ENCODE results near the gene MRPL44. TPM values are rescaled to one million over a fixed set of nuclear protein-coding genes. Genes with fewer than 3 reads are reported as not detected.

The MRPL44 gene
- total RNA-seq, 1 donor from 2014 or later = 27.3 TPM

GRCh38 chr2:223945755-223946154 is 11.5 kb upstream of the MRPL44 start:
- Mint-ChIP-seq H3K4me3 (peak overlapping the region; percentile 93), H3K4me1 (peaks cover 28% of the 10 kb centered on the region), H3K27me3 (ENCODE audit: low read depth) (no peaks in the 10 kb centered on the region), H3K36me3 (peaks cover 4% of the 10 kb centered on the region), H3K9me3 (no peaks in the 10 kb centered on the region), H3K27ac (no peak overlapping the region)
- no peak for DNase-seq (ENCODE audit: low spot score in 2 of 2, unreplicated experiment in 2 of 2)
- no peak for TF ChIP-seq CTCF (IDR thresholded peaks at IDR 0.05; ENCODE audit: unreplicated experiment)

- Mint-ChIP-seq H3K4me3 (no peak overlapping the region), H3K4me1 (peaks cover 26% of the 10 kb centered on the region), H3K9me3 (no peaks in the 10 kb centered on the region), H3K27me3 (ENCODE audit: low read depth) (no peaks in the 10 kb centered on the region), H3K27ac (no peak overlapping the region), H3K36me3 (peaks cover 1% of the 10 kb centered on the region)
- no peak for TF ChIP-seq CTCF (IDR thresholded peaks at IDR 0.05; ENCODE audit: unreplicated experiment)
- no peak for DNase-seq (ENCODE audit: low spot score in 2 of 2, unreplicated experiment in 2 of 2)
Measured at GRCh38 chr2:223947711-223948205, 9.5 kb upstream of the MRPL44 start.

GRCh38 chr2:223949241-223949840 is 7.9 kb upstream of the MRPL44 start:
- no peaks in the 10 kb centered on the region for H3K36me3 Mint-ChIP-seq
- peaks cover 23% of the 10 kb centered on the region for H3K4me1 Mint-ChIP-seq
- H3K27ac Mint-ChIP-seq = no peak overlapping the region
- no peak for TF ChIP-seq CTCF (IDR thresholded peaks at IDR 0.05; ENCODE audit: unreplicated experiment)
- H3K27me3 Mint-ChIP-seq (ENCODE audit: low read depth) = no peaks in the 10 kb centered on the region
- H3K9me3 Mint-ChIP-seq = no peaks in the 10 kb centered on the region
- no peak overlapping the region for H3K4me3 Mint-ChIP-seq
- no peak for DNase-seq (ENCODE audit: low spot score in 2 of 2, unreplicated experiment in 2 of 2)

GRCh38 chr2:223950448-223951347 is 6.6 kb upstream of the MRPL44 start:
- H3K9me3 Mint-ChIP-seq = no peaks in the 10 kb centered on the region
- no peak overlapping the region for H3K4me3 Mint-ChIP-seq
- no peak overlapping the region for H3K27ac Mint-ChIP-seq
- no peaks in the 10 kb centered on the region for H3K27me3 Mint-ChIP-seq (ENCODE audit: low read depth)
- H3K4me1 Mint-ChIP-seq = peaks cover 21% of the 10 kb centered on the region
- no peak for TF ChIP-seq CTCF (IDR thresholded peaks at IDR 0.05; ENCODE audit: unreplicated experiment)
- H3K36me3 Mint-ChIP-seq = no peaks in the 10 kb centered on the region
- no peak for DNase-seq (ENCODE audit: low spot score in 2 of 2, unreplicated experiment in 2 of 2)

- H3K9me3 Mint-ChIP-seq = no peaks in the 10 kb centered on the region
- H3K27me3 Mint-ChIP-seq (ENCODE audit: low read depth) = no peaks in the 10 kb centered on the region
- no peak for DNase-seq (ENCODE audit: low spot score in 2 of 2, unreplicated experiment in 2 of 2)
- peaks cover 25% of the 10 kb centered on the region for H3K4me1 Mint-ChIP-seq
- no peak overlapping the region for H3K4me3 Mint-ChIP-seq
- no peaks in the 10 kb centered on the region for H3K36me3 Mint-ChIP-seq
- no peak for TF ChIP-seq CTCF (IDR thresholded peaks at IDR 0.05; ENCODE audit: unreplicated experiment)
- no peak overlapping the region for H3K27ac Mint-ChIP-seq
Measured at GRCh38 chr2:223952280-223952968, 4.8 kb upstream of the MRPL44 start.

All from mesothelial cell of epicardium (in vitro differentiated cells).